Suprapubic skin (tissue), 4 donors: ENCODE data around the gene KRTAP27-1. TPM values are rescaled to one million over a fixed set of nuclear protein-coding genes. Genes with fewer than 3 reads are reported as not detected.

Experiments used
- DNase-seq, 2 donors: peaks; one replicate each; pipeline ENCODE4 v3.0.0-alpha.2; 2019; ENCODE audit warnings: low spot score in 2 of 2
- H3K27ac ChIP-seq: fragments of 200-600 bp; sonication (generic); one replicate; pipeline ENCODE4 v1.5.1; 2019
- H3K27me3 ChIP-seq: fragments of 200-600 bp; sonication (generic); one replicate; pipeline ENCODE4 v1.5.1; 2019
- H3K36me3 ChIP-seq: fragments of 200-600 bp; sonication (generic); one replicate; pipeline ENCODE4 v1.5.1; 2019
- H3K4me1 ChIP-seq: fragments of 200-600 bp; sonication (generic); one replicate; pipeline ENCODE4 v1.5.1; 2019
- H3K4me3 ChIP-seq: fragments of 200-600 bp; sonication (generic); one replicate; pipeline ENCODE4 v1.5.1; 2019; ENCODE audit warnings: mild to moderate bottlenecking
- H3K9me3 ChIP-seq: fragments of 200-600 bp; sonication (generic); one replicate; pipeline ENCODE4 v1.5.1; 2019
- EP300 ChIP-seq: sonication (generic); formaldehyde crosslinking; IDR thresholded peaks from one replicate; pipeline ENCODE4 v1.6.1; 2017; ENCODE audit warnings: antibody characterized with exemption
- POLR2A ChIP-seq, 2 donors: fragments of 450-650 bp; IDR thresholded peaks; one replicate each; pipeline ENCODE4 v1.6.1; 2017; ENCODE audit warnings: antibody characterized with exemption in 2 of 2, mild to moderate bottlenecking in 2 of 2, moderate library complexity in 2 of 2
- POLR2AphosphoS5 ChIP-seq, 3 donors: sonication (generic); formaldehyde crosslinking; IDR thresholded peaks; one replicate each; pipeline ENCODE4 v1.6.1; 2017; ENCODE audit warnings: antibody characterized with exemption in 3 of 3
- WGBS: methylation state at CpG from one replicate; pipeline ENCODE4 v1.1.5; 2018; 5-methylcytosine and 5-hydroxymethylcytosine counted together
- total RNA-seq, 4 donors: library from RNA; depleted of rRNA; stranded (reverse); fragments of >200 nt; gene quantifications; one replicate each; pipeline ENCODE4 v1.1.0, GENCODE V29; 2016
- TF ChIP-seq, protein P1 (sequence below), 2 donors: fragments of 200-600 bp in 1 of 2; fragments of 450-650 bp in 1 of 2; sonication (generic) in 1 of 2; IDR thresholded peaks; one replicate each; pipeline ENCODE4 v1.5.1; 2016 to 2019; ENCODE audit warnings: antibody characterized with exemption in 2 of 2, mild to moderate bottlenecking in 1 of 2, moderate library complexity in 1 of 2

KRTAP27-1 gene
- total RNA-seq, 4 donors from 2014 or later = not detected

DNA sequence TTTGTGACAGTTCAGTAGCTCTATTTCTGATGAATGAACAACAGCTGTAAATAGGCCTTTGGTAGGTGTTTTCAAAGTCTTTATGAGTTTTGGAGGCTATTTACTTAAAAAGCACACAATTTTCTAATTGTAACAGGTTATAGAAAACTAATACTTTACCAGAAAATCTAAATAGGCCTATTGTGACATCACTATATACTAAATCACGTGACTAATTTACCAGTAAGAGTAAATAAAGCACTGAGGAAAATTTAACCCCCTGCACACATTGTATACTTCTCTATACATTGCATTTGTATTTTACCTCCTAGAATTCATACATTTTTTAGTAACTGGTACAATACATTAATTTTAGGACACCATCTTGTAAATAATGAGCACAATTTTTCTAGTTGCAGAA lies 32.4 kb downstream of the KRTAP27-1 start:
- 58% methylated on average over 1 of the region's 1 CpG for WGBS
- DNase-seq = no peak
- TF ChIP-seq POLR2AphosphoS5 (IDR thresholded peaks at IDR 0.05) (no peak), POLR2A (IDR thresholded peaks at IDR 0.05) (no peak), EP300 (no peak)
- TF ChIP-seq, protein P1, sequence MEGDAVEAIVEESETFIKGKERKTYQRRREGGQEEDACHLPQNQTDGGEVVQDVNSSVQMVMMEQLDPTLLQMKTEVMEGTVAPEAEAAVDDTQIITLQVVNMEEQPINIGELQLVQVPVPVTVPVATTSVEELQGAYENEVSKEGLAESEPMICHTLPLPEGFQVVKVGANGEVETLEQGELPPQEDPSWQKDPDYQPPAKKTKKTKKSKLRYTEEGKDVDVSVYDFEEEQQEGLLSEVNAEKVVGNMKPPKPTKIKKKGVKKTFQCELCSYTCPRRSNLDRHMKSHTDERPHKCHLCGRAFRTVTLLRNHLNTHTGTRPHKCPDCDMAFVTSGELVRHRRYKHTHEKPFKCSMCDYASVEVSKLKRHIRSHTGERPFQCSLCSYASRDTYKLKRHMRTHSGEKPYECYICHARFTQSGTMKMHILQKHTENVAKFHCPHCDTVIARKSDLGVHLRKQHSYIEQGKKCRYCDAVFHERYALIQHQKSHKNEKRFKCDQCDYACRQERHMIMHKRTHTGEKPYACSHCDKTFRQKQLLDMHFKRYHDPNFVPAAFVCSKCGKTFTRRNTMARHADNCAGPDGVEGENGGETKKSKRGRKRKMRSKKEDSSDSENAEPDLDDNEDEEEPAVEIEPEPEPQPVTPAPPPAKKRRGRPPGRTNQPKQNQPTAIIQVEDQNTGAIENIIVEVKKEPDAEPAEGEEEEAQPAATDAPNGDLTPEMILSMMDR (IDR thresholded peaks at IDR 0.05) = no peak
- H3K4me1 ChIP-seq = no peaks in the 10 kb centered on the region
- H3K4me3 ChIP-seq = no peak overlapping the region
- H3K27me3 ChIP-seq = no peaks in the 10 kb centered on the region
- peaks cover 6% of the 10 kb centered on the region for H3K9me3 ChIP-seq
- H3K27ac ChIP-seq = no peak overlapping the region
- H3K36me3 ChIP-seq = no peaks in the 10 kb centered on the region

DNA sequence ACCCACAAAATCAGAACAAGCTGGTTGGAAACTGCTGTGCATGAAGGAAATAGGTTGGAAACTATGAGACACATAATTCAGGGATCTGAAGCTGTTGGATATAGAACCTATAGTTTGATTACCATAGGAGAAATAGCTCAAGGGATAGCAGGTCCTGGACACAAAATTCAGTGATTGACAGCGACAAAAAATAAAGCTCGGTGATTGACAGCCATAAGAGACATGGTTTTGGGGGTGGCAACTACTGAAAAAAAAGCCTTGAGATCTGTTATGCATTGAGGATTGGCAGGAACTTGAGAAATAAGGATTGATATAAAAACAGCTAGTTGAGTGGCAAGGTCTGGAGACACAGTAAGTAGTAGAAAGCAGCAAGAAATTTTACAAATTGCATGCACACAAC lies 48.3 kb downstream of the KRTAP27-1 start, which contains the start of gene KRTAP25-1:
Gene KRTAP25-1, minus strand, starts transcription at position 300 of the 400 bp plus-strand sequence. Its CDS starts 24 bp downstream, at position 276.
- Histone ChIP-seq H3K27me3 (no peaks in the 10 kb centered on the region), H3K9me3 (no peaks in the 10 kb centered on the region), H3K27ac (no peak within 1 kb of the TSS), H3K4me3 (no peak within 1 kb of the TSS), H3K36me3 (no peaks in the 10 kb centered on the region), H3K4me1 (no peaks in the 10 kb centered on the region)
- no peak for DNase-seq
- 100% methylated on average over 2 of the region's 2 CpGs for WGBS
- TF ChIP-seq, protein P1 (IDR thresholded peaks at IDR 0.05) = no peak
- TF ChIP-seq EP300 (no peak), POLR2AphosphoS5 (IDR thresholded peaks at IDR 0.05) (no peak), POLR2A (IDR thresholded peaks at IDR 0.05) (no peak)

Other genes starting within 250 kb of the KRTAP27-1 start
- not detected for gene CLDN17, start 170.9 kb downstream of the KRTAP27-1 start, total RNA-seq
- 10 to 100 TPM; 16.5 to 35.9 (median 19.7) TPM for gene CLDN8, start 121.6 kb downstream of the KRTAP27-1 start, total RNA-seq
- 1 to 10 TPM in 2 of 4 donors, under 1 TPM in 1, not detected in 1; 0.47 to 9.7 (median 4.5) TPM for gene KRTAP24-1, start 54.7 kb downstream of the KRTAP27-1 start, total RNA-seq
- gene KRTAP25-1, start 48.2 kb downstream of the KRTAP27-1 start, total RNA-seq = not detected
- 10 to 100 TPM in 1 of 4 donors, 1 to 10 TPM in 2, not detected in 1; 3.4 to 15.0 (median 3.9) TPM for gene KRTAP26-1, start 17.4 kb downstream of the KRTAP27-1 start, total RNA-seq
- not detected for gene KRTAP23-1, start 10.9 kb upstream of the KRTAP27-1 start, total RNA-seq
- 10 to 100 TPM in 1 of 4 donors, not detected in 3; 10.7 TPM for gene KRTAP13-2, start 34.6 kb upstream of the KRTAP27-1 start, total RNA-seq
- gene KRTAP13-1, start 58.3 kb upstream of the KRTAP27-1 start, total RNA-seq = 1 to 10 TPM in 1 of 4 donors, not detected in 3; 9.5 TPM
- gene KRTAP13-3, start 88.2 kb upstream of the KRTAP27-1 start, total RNA-seq = not detected
- gene KRTAP13-4, start 92.5 kb upstream of the KRTAP27-1 start, total RNA-seq = not detected
- gene KRTAP15-1, start 102.6 kb upstream of the KRTAP27-1 start, total RNA-seq = not detected
- 10 to 100 TPM in 1 of 4 donors, 1 to 10 TPM in 2, not detected in 1; 6.8 to 29.7 (median 8.7) TPM for gene KRTAP19-1, start 142.7 kb upstream of the KRTAP27-1 start, total RNA-seq
- not detected for gene KRTAP19-2, start 149.7 kb upstream of the KRTAP27-1 start, total RNA-seq
- gene KRTAP19-3, start 154.3 kb upstream of the KRTAP27-1 start, total RNA-seq = 10 to 100 TPM in 1 of 4 donors, not detected in 3; 41.5 TPM
- not detected for gene KRTAP19-4, start 159.5 kb upstream of the KRTAP27-1 start, total RNA-seq
- gene KRTAP19-5, start 164.4 kb upstream of the KRTAP27-1 start, total RNA-seq = 100 to 1,000 TPM in 1 of 4 donors, 10 to 100 TPM in 1, not detected in 2; 20.8 to 130 TPM
- not detected for gene KRTAP19-6, start 204.2 kb upstream of the KRTAP27-1 start, total RNA-seq
- 1 to 10 TPM in 1 of 4 donors, not detected in 3; 7.2 TPM for gene KRTAP19-7, start 223.6 kb upstream of the KRTAP27-1 start, total RNA-seq